H1 (cell line): Measurements from ENCODE around the gene GZMM. TPM values are rescaled to one million over a fixed set of nuclear protein-coding genes. Genes with fewer than 3 reads are reported as not detected.
A peak's percentile ranks its signal among the peaks of the same experiment; 100 is the strongest.

Experiments
- CTCF ChIA-PET: fragments of 300-600 bp; sonication (Branson Sonifier 250); formaldehyde crosslinking; loops from one replicate; lab custom pipeline; 2021; ENCODE audit not compliant: partially characterized antibody; lab: Charles Lee
- POLR2A ChIA-PET: fragments of 300-600 bp; sonication (Branson Sonifier 250); formaldehyde crosslinking; loops from one replicate; lab custom pipeline; 2021; ENCODE audit warnings: inconsistent platforms; ENCODE audit not compliant: partially characterized antibody; lab: Charles Lee
- DNase-seq, 2 experiments: peaks; one replicate each; pipeline versions ENCODE4 v3.0.0 to v3.0.0-alpha.2; 2010 to 2022; ENCODE audit warnings: low spot score in 2 of 2, low read depth in 1 of 2, mixed read lengths in 1 of 2
- FAIRE-seq: peaks from 2 replicates; lab custom pipeline; 2011; peaks lifted over from hg19 to GRCh38; lab: Jason Lieb, UNC
- H2AFZ ChIP-seq: 2 replicates; pipeline ENCODE4 v1.8.1; 2012; ENCODE audit warnings: low read length, inconsistent platforms
- H2AK5ac ChIP-seq: 2 replicates; pipeline ENCODE4 v1.6.1; 2013; ENCODE audit warnings: low read depth, low read length
- H2BK120ac ChIP-seq: replicated peaks from 2 replicates; pipeline ENCODE3; 2013; ENCODE audit warnings: low read depth, low read length, inconsistent platforms
- H2BK12ac ChIP-seq: 2 replicates; pipeline ENCODE4 v1.6.1; 2013; ENCODE audit warnings: low read depth, low read length
- H2BK15ac ChIP-seq: 2 replicates; pipeline ENCODE4 v1.6.1; 2013; ENCODE audit warnings: low read length
- H2BK20ac ChIP-seq: 2 replicates; pipeline ENCODE4 v1.6.1; 2013; ENCODE audit warnings: low read length
- H2BK5ac ChIP-seq: 2 replicates; pipeline ENCODE4 v1.6.1; 2013; ENCODE audit warnings: low read depth, low read length
- H3K14ac ChIP-seq: 2 replicates; pipeline ENCODE4 v1.6.1; 2013; ENCODE audit warnings: inconsistent platforms; ENCODE audit not compliant: insufficient read length
- H3K18ac ChIP-seq: 2 replicates; pipeline ENCODE4 v1.6.1; 2013; ENCODE audit warnings: low read length; ENCODE audit errors: extremely low read depth
- H3K23ac ChIP-seq: 2 replicates; pipeline ENCODE4 v1.6.1; 2013; ENCODE audit warnings: inconsistent platforms; ENCODE audit not compliant: insufficient read length
- H3K23me2 ChIP-seq: 2 replicates; pipeline ENCODE4 v1.6.1; 2013; ENCODE audit warnings: low read depth, low read length
- H3K27ac ChIP-seq: 2 replicates; pipeline ENCODE4 v1.6.1; 2011; ENCODE audit warnings: low read depth, low read length, inconsistent platforms
- H3K27me3 ChIP-seq, 4 experiments: replicated peaks in 1 of 4; 1 replicate in 1 of 4; 2 replicates in 3 of 4; pipeline versions ENCODE4 v1.6.1 to v1.8.1; 2011 to 2013; ENCODE audit warnings: low read length in 3 of 4, mild to moderate bottlenecking in 3 of 4, inconsistent platforms in 2 of 4, mixed read lengths in 2 of 4, moderate library complexity in 1 of 4; ENCODE audit not compliant: control insufficient read depth in 3 of 4, insufficient read depth in 3 of 4; ENCODE audit errors: extremely low read depth in 1 of 4
- H3K36me3 ChIP-seq, 4 experiments: 2 replicates each; pipeline versions ENCODE4 v1.6.1 to v1.8.1; 2011 to 2013; ENCODE audit warnings: mild to moderate bottlenecking in 4 of 4, low read length in 3 of 4, moderate library complexity in 2 of 4, control low read depth in 1 of 4, inconsistent platforms in 1 of 4; ENCODE audit not compliant: insufficient read depth in 4 of 4, control insufficient read depth in 2 of 4
- H3K4ac ChIP-seq: replicated peaks from 2 replicates; pipeline ENCODE3; 2013; ENCODE audit warnings: low read length, low read depth, mixed read lengths, inconsistent platforms; ENCODE audit not compliant: insufficient read length
- H3K4me1 ChIP-seq, 4 experiments: replicated peaks in 1 of 4; 1 replicate in 1 of 4; 2 replicates in 3 of 4; pipeline versions ENCODE4 v1.6.1 to v1.8.1; 2011 to 2013; ENCODE audit warnings: low read length in 3 of 4, inconsistent platforms in 2 of 4, mixed read lengths in 1 of 4; ENCODE audit not compliant: insufficient read depth in 4 of 4, control insufficient read depth in 3 of 4
- H3K4me2 ChIP-seq, 2 experiments: 2 replicates each; pipeline versions ENCODE4 v1.6.1 to v1.8.1; 2011 to 2013; ENCODE audit warnings: low read depth in 2 of 2, low read length in 2 of 2, control low read depth in 1 of 2, inconsistent platforms in 1 of 2, mild to moderate bottlenecking in 1 of 2; ENCODE audit not compliant: insufficient read depth in 1 of 2
- H3K4me3 ChIP-seq, 4 experiments: fragments of 200-600, 300-600 bp in 1 of 4; sonication (generic), shearing (Covaris generic), sonication (Bioruptor Twin) in 1 of 4; 2 replicates each; pipeline versions ENCODE4 v1.5.1 to v1.8.1; 2011 to 2016; ENCODE audit warnings: low read length in 4 of 4, low read depth in 3 of 4, control low read depth in 2 of 4, inconsistent platforms in 2 of 4, mild to moderate bottlenecking in 2 of 4, mixed read lengths in 1 of 4, moderate library complexity in 1 of 4; ENCODE audit not compliant: insufficient read depth in 2 of 4; ENCODE audit errors: extremely low read depth in 1 of 4
- H3K56ac ChIP-seq: replicated peaks from 2 replicates; pipeline ENCODE3; 2013; ENCODE audit warnings: low read depth, mild to moderate bottlenecking, mixed read lengths, low read length, inconsistent platforms; ENCODE audit not compliant: insufficient read length
- H3K79me1 ChIP-seq: 2 replicates; pipeline ENCODE4 v1.6.1; 2013; ENCODE audit warnings: low read depth, low read length, control low read depth
- H3K79me2 ChIP-seq, 2 experiments: 2 replicates each; pipeline versions ENCODE4 v1.6.1 to v1.8.1; 2012 to 2013; ENCODE audit warnings: low read length in 2 of 2, mild to moderate bottlenecking in 2 of 2, inconsistent platforms in 1 of 2; ENCODE audit not compliant: insufficient read depth in 2 of 2, control insufficient read depth in 1 of 2
- H3K9ac ChIP-seq, 4 experiments: replicated peaks in 1 of 4; 1 replicate in 1 of 4; 2 replicates in 3 of 4; pipeline versions ENCODE4 v1.6.1 to v1.8.1; 2011 to 2013; ENCODE audit warnings: low read depth in 3 of 4, low read length in 3 of 4, control low read depth in 2 of 4, mild to moderate bottlenecking in 2 of 4, moderate library complexity in 2 of 4, inconsistent platforms in 1 of 4; ENCODE audit errors: extremely low read depth in 1 of 4
- H3K9me3 ChIP-seq, 2 experiments: 2 replicates each; pipeline versions ENCODE4 v1.6.1 to v1.8.1; 2012 to 2013; ENCODE audit warnings: mild to moderate bottlenecking in 2 of 2, moderate library complexity in 2 of 2, control low read depth in 1 of 2, inconsistent platforms in 1 of 2, low read depth in 1 of 2, low read length in 1 of 2, mixed read lengths in 1 of 2; ENCODE audit not compliant: insufficient read depth in 2 of 2
- H4K20me1 ChIP-seq, 2 experiments: replicated peaks in 1 of 2; 2 replicates each; pipeline versions ENCODE3 to v1.8.1; 2011 to 2013; ENCODE audit warnings: inconsistent platforms in 2 of 2, low read length in 2 of 2, mild to moderate bottlenecking in 1 of 2; ENCODE audit not compliant: insufficient read depth in 2 of 2, control insufficient read depth in 1 of 2
- H4K5ac ChIP-seq: 2 replicates; pipeline ENCODE4 v1.6.1; 2013; ENCODE audit warnings: low read length, low read depth, mixed read lengths, inconsistent platforms; ENCODE audit not compliant: insufficient read length
- H4K8ac ChIP-seq: 2 replicates; pipeline ENCODE4 v1.8.0; 2013; ENCODE audit warnings: mild to moderate bottlenecking, moderate library complexity, low read length, inconsistent platforms; ENCODE audit not compliant: insufficient read depth; ENCODE audit errors: extremely low read depth
- H4K91ac ChIP-seq: replicated peaks from 2 replicates; pipeline ENCODE3; 2013; ENCODE audit warnings: low read length, mixed read lengths, inconsistent platforms; ENCODE audit not compliant: insufficient read length
- BACH1 ChIP-seq: IDR thresholded peaks from 2 replicates; pipeline ENCODE4 v1.6.1; 2012; ENCODE audit warnings: low read length, improper control_type of control experiment
- CBX8 ChIP-seq: fragments of 300-800, 300-1000 bp; sonication (generic); IDR thresholded peaks from 2 replicates; pipeline ENCODE4 v1.7.1; 2016; ENCODE audit warnings: low read depth, low read length, borderline replicate concordance
- CEBPB ChIP-seq: IDR thresholded peaks from 2 replicates; pipeline ENCODE4 v1.6.1; 2012; ENCODE audit warnings: low read depth, low read length
- KDM1A ChIP-seq: fragments of 200-600, 300-600 bp; sonication (generic); IDR thresholded peaks from 2 replicates; pipeline ENCODE4 v1.7.1; 2016; ENCODE audit warnings: mild to moderate bottlenecking, low read length, borderline replicate concordance
- RBBP5 ChIP-seq: IDR thresholded peaks from 2 replicates; pipeline ENCODE4 v1.7.1; 2012; ENCODE audit warnings: low read depth, mild to moderate bottlenecking, inconsistent platforms, low read length, moderate library complexity, borderline replicate concordance
- SIN3A ChIP-seq, 2 experiments: IDR thresholded peaks in 1 of 2; conservative IDR thresholded peaks in 1 of 2; 2 replicates each; pipeline ENCODE4 v1.6.1; 2011 to 2012; ENCODE audit warnings: low read length in 2 of 2, improper control_type of control experiment in 1 of 2, low read depth in 1 of 2, mild to moderate bottlenecking in 1 of 2
- TCF12 ChIP-seq: IDR thresholded peaks from 2 replicates; pipeline ENCODE4 v1.6.1; 2011; ENCODE audit warnings: low read depth, mild to moderate bottlenecking, low read length
- WGBS, 2 experiments: shearing (Covaris generic) in 1 of 2; methylation state at CpG; one replicate each; pipeline versions ENCODE4 v1.1.6 to v1.1.7; 2013 to 2015; ENCODE audit warnings: low lambda C conversion rate in 2 of 2, mixed read lengths in 2 of 2, inconsistent platforms in 1 of 2, low coverage in 1 of 2, missing lambda C conversion rate in 1 of 2; ENCODE audit not compliant: insufficient replicate concordance in 2 of 2, insufficient coverage in 1 of 2, insufficient read length in 1 of 2; ENCODE audit errors: extremely low coverage in 1 of 2, missing lambda C conversion rate in 1 of 2; 5-methylcytosine and 5-hydroxymethylcytosine counted together
- polyA plus RNA-seq, 7 experiments: library from polyadenylated mRNA; depleted of rRNA in 3 of 7; stranded (reverse) in 5 of 7; unstranded in 2 of 7; fragments of >200 nt in 5 of 7; fragments of 200-250 nt in 2 of 7; gene quantifications; 1 replicate in 5 of 7; 2 replicates in 1 of 7; 4 replicates in 1 of 7; pipeline versions ENCODE4 v1.2.1 to v1.2.3, GENCODE V29; 2011 to 2013; ENCODE audit warnings: missing spikeins in 2 of 7, mixed read lengths in 2 of 7
- total RNA-seq: library from RNA; stranded (reverse); fragmentation: NEBNext Ultra II Directional; extraction: Animal tissue kit (Norgen Biotek cat#: 25700); gene quantifications from 2 replicates; pipeline ENCODE4 v1.2.1, GENCODE V29; 2021
- TF ChIP-seq, protein P1 (sequence below), 3 experiments: IDR thresholded peaks; 1 replicate in 2 of 3; 2 replicates in 1 of 3; pipeline versions ENCODE4 v1.5.1 to v1.6.1; 2011; ENCODE audit warnings: low read length in 3 of 3, mild to moderate bottlenecking in 3 of 3, inconsistent platforms in 2 of 3, low read depth in 1 of 3, moderate library complexity in 1 of 3; ENCODE audit not compliant: insufficient read depth in 1 of 3; ENCODE audit errors: control extremely low read depth in 1 of 3

The GZMM gene
- total and polyA plus RNA-seq, 2 of the 8 experiments (the other 6 are each of a cell fraction or from before 2014, with no cell fraction given) = 0.09 to 0.32 TPM

DNA sequence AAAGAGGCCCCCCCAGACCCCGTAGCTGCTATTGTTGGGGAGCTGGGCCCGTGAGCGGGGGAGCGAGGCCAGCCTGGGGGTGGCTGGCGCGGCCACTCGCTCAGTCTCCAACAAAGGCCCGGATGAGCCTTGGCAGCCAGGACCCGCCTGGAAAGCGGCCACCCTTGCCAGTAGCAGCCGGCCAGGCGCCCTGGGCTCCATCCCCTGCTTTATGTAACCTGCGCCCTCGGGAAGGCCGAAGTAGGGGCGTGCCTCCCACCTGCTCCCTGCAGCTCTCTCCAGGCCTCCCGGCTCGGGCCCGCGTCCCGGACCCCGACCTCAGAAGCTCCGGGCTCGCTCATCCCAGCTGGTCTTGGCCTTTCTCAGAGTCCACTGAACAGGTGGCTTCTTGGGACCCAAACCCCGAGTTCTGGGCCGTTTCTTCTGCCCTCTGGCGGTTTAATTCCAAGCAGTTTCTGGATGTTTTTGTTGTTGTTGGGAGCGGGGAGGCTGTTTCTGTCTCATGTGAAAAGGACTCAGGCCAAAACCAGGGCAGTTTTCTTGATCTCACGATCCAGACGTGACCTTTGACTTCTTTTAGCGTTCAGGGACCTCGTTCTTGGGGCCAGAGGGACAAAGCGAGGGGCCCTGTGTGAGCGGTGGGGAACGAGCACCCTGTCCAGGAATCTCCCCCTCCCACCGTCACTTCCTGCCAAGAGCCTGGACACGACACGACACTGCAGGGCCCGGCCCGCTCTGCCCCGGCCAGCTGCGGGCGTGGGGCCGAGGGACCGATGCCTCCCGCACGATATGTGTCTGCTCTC lies 11.1 kb upstream of the GZMM start:
- Histone ChIP-seq H4K20me1 (peaks cover 22 to 28% of the 10 kb centered on the region in 2 experiments), H3K23ac (no peak overlapping the region), H3K9me3 (no peaks in the 10 kb centered on the region; a peak in 1 of 4 replicates), H3K14ac (no peak overlapping the region), H3K79me2 (peaks cover 0 to 40% of the 10 kb centered on the region in 2 experiments; a peak in 2 of 4 replicates), H4K8ac (peak overlapping the region; percentile 93), H4K5ac (peak overlapping the region; percentile 72), H3K18ac (no peak overlapping the region; the same call in 1 of the 2 replicates), H2AK5ac (no peak overlapping the region), H2BK120ac (no peak overlapping the region), H3K36me3 (peaks cover 8 to 19% (median 14%) of the 10 kb centered on the region in 4 experiments; a peak in 6 of 8 replicates), H2BK20ac (no peak overlapping the region), H2AFZ (no peak overlapping the region), H3K27me3 (no peaks in the 10 kb centered on the region), H3K4me1 (peaks cover 0 to 10% (median 8%) of the 10 kb centered on the region in 4 experiments; a peak in 6 of 7 replicates), H2BK5ac (no peak overlapping the region), H3K9ac (peak overlapping the region; percentile 80 to 94 (median 84)), H3K27ac (0 out of 2 replicates have a peak overlapping the region, but pooled peaks have one; percentile 2), H3K4me2 (peak overlapping the region; percentile 68 to 74), H3K79me1 (peaks cover 18% of the 10 kb centered on the region), H4K91ac (no peak overlapping the region), H3K23me2 (peaks cover 5% of the 10 kb centered on the region; the same call in 1 of the 2 replicates), H3K4me3 (peak overlapping the region; percentile 81 to 100 (median 84)), H3K4ac (peak overlapping the region; percentile 44), H2BK12ac (peak overlapping the region; percentile 50; the same call in 1 of the 2 replicates), H2BK15ac (no peak overlapping the region), H3K56ac (no peak overlapping the region)
- WGBS, 2 experiments = 21% methylated on average over 36 of the region's 47 CpGs; no CpG with 5 or more reads in 1 of the 2 experiments
- ChIA-PET CTCF (interaction anchor here (0.6 to 2.6 kb wide), 18 partner anchors 9 to 765 kb away, joined by 3 to 26 read pairs (median 4); no protein-coding TSS in a partner anchor), POLR2A (interaction anchor here (0.7 to 5.1 kb wide), 18 partner anchors 8 to 239 kb away, joined by 3 to 43 read pairs (median 4); partner anchors contain the start of gene GZMM)
- DNase-seq (peak in 1 of 2 experiments; percentile 72), FAIRE-seq (no peak)
- TF ChIP-seq KDM1A (no peak), CBX8 (no peak), SIN3A (conservative IDR thresholded peaks at IDR 0.05 in 1 of 2, IDR thresholded peaks at IDR 0.05 in 1 of 2; ENCODE audit: low read depth in 1 of 2, low read length in 2 of 2) (peak in 1 of 2 experiments; percentile 86; a peak in 2 of 4 replicates), TCF12 (0 out of 2 replicates have a peak, but pooled peaks have one; percentile 46), RBBP5 (no peak), CEBPB (no peak), BACH1 (no peak)
- TF ChIP-seq, protein P1, sequence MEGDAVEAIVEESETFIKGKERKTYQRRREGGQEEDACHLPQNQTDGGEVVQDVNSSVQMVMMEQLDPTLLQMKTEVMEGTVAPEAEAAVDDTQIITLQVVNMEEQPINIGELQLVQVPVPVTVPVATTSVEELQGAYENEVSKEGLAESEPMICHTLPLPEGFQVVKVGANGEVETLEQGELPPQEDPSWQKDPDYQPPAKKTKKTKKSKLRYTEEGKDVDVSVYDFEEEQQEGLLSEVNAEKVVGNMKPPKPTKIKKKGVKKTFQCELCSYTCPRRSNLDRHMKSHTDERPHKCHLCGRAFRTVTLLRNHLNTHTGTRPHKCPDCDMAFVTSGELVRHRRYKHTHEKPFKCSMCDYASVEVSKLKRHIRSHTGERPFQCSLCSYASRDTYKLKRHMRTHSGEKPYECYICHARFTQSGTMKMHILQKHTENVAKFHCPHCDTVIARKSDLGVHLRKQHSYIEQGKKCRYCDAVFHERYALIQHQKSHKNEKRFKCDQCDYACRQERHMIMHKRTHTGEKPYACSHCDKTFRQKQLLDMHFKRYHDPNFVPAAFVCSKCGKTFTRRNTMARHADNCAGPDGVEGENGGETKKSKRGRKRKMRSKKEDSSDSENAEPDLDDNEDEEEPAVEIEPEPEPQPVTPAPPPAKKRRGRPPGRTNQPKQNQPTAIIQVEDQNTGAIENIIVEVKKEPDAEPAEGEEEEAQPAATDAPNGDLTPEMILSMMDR (IDR thresholded peaks at IDR 0.05; ENCODE audit: control extremely low read depth in 1 of 3, insufficient read depth in 1 of 3, low read depth in 1 of 3, low read length in 3 of 3) = peak; percentile 30 to 70 (median 67)
